GM10266 (cell line): ENCODE data around the gene SULT1A2.
A peak's percentile ranks its signal among the peaks of the same experiment; 100 is the strongest.
"Not testable (repeated sequence)": the region's sequence is repeated elsewhere in the genome, so short reads cannot be mapped to it uniquely, and the experiment has no call there.

Experiments used
- DNase-seq: peaks from one replicate; pipeline ENCODE4 v3.0.0; 2012; ENCODE audit errors: extremely low spot score
- CTCF ChIP-seq: IDR thresholded peaks from 2 replicates; pipeline ENCODE4 v1.5.1; 2012; ENCODE audit warnings: mild to moderate bottlenecking, low read depth; ENCODE audit not compliant: control insufficient read depth, insufficient read depth; ENCODE audit errors: missing control alignments

SULT1A2 gene

DNA sequence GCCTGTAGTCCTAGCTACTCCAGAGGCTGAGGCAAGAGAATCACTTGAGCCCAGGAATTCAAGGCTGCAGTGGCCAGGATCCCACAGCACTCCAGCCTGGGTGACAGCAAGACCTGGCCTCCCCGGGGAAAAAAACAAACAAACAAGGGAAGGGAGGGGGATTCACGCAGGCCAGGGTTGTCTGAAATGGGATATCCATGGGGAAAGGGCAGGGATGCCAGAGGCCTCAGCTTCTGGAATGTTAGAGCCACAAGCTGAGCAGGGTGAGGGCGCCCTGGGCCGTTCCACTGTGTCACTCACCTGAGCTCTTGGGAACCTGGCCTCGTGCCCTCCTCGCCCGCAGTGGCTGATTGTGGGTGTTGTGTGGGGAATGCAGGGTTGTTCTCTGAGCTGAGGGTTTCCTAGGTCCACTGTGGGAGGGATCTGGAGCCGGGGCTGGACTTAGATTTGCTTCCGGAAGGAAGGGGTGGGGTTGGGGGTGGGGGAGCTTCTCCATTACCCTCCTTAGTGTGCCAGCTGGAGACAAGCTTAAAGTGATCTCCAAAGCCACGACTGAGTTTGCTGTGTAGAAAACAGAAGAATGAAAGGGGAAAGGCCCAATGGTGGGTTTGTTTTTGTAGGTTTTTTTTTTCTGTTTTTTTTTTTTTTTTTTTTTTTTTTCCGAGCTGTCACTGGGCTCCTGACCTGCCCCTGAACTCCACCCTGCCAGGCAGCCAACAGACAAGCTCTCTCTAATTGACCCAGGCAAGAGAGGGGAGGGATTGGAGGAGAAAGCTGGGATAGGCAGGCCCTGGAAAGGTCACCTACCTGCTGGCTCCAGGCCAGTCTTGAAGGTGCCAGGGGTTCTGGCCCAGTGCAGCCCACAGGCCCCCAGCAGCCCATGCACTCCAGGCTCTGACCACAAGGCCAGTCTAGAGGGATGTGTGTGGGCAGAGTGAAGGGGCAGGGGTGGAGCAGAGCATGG lies 13.1 kb upstream of the SULT1A2 start, which contains the start of gene SULT1A1:
TSS of gene SULT1A1 (minus strand) at position 414 of the 964 bp plus-strand sequence. CDS start 1,189 bp downstream, outside the sequence.
- peak; percentile 37 for DNase-seq
- TF ChIP-seq CTCF: no peak

DNA sequence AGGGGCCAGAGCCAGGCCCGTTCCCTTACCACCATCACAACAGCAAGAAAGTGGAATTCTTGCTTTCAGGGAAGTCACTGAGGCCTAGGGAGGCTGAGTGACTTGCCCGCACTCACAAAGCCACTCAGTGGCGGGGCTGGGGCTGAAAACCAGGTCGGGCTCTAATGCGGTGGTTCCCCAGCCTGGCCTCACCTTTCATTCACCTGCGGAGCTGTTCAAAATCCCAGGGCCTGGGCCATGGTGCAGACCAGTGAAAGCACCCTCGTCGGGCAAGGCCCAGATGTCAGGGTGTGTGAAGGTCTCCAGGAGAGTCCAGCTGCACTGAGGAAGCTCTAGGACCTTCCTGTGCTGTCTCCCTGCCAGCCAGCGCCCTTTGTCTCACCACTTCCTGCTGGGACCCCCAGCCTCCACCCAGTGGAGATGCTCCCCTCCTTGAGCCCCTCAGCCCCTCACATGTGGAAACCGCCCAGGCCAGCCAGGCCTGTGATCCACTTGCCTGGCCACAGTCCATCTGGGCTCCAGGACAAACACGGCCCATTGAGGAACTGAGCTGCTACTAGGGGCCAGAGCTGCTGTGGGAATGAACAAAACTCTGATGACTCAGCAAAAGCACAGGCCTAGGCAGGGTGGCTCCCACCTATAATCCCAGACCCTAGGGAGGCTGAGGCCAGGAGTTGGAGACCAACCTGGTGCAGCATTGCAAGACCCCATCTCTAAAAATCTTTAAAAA lies 12.2 kb upstream of the SULT1A2 start:
- not testable (repeated sequence) for DNase-seq

GRCh38 chr16:28608496-28608808 lies 11.6 kb upstream of the SULT1A2 start:
- not testable (repeated sequence) for DNase-seq

- not testable (repeated sequence) for DNase-seq
These were observed 11.0 kb upstream of the SULT1A2 start for GRCh38 chr16:28607681-28608495.

- no peak for TF ChIP-seq CTCF
- DNase-seq: no peak
These were observed 10.3 kb upstream of the SULT1A2 start for GRCh38 chr16:28607116-28607623.

GRCh38 chr16:28606291-28607115 lies 9.7 kb upstream of the SULT1A2 start:
- no peak for DNase-seq
- no peak for TF ChIP-seq CTCF

DNA sequence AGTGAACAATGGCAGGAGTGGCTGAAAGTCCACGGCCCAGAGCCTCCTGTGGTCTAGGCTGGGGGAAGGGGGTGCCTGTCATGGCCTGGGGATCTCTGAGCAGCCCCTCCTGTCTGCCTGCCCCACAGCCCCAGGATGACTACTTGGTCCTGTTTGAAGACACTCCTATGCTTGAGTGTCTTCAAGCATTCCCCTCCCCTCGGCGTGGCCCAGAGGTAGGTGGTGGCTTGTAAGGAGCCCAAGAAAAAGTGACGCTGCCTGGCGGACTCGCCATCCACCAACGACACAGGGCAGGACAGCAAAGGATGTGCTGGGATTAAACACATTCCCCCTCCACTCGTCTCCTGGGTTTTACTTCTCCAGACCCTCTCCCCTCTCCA lies 7.3 kb upstream of the SULT1A2 start:
- no peak for TF ChIP-seq CTCF

More for the DNA sequence above, 7.3 kb upstream of the SULT1A2 start:
- DNase-seq: no peak
